ENCODE results near the gene RABGAP1L. TPM values are rescaled to one million over a fixed set of nuclear protein-coding genes. Genes with fewer than 3 reads are reported as not detected.

RABGAP1L gene
- total RNA-seq, 4 donors from 2014 or later, result 70.5 to 100 (median 92.6) TPM

DNA sequence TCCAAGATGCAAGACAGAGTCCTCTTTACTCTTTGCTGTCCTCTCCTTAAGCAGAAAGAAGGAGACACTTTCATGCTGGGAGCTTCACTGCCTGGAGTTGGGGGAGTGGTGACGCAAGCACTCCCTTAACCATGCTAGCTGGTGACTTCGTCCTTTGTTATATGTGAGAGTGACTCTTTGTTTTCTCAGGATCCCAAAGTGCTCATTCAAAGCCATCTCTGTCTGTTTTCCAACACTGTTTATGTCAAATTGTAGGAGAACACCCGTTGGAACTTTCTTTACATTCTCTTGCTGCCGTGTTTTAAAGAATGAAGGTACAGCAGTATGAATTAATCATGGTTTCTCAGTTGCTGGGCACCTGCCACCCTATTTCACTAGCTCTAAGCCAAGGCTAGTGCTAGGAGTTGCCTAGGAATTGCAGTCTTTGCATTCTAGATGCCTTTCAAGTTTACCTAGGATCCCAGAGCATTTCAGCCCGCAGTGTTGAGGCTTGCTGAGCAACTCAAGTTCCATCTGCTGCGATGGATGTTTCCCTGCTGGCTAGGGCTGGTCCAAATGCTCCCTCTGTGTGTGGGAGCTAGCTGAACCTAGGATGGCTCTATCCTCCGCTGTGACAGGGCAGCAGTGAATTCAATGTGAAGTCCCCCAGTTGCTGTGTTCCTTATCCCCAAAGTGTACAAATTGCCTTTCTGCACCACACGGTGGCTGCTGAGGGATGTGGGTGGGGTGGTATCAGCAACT lies 205.8 kb downstream of the RABGAP1L start:
- Histone ChIP-seq H3K27me3 (no peaks in the 10 kb centered on the region), H3K9me3 (no peaks in the 10 kb centered on the region), H3K36me3 (no peaks in the 10 kb centered on the region), H3K4me3 (replicated peaks in 1 of 3) (no peak overlapping the region), H3K27ac (no peak overlapping the region), H3K4me1 (no peaks in the 10 kb centered on the region)
- no peak for DNase-seq
- WGBS, 2 donors, result 91 to 92% methylated on average over 8 of the region's 8 CpGs
- intact Hi-C loops (cut with DNase I), result no loop called here
- TF ChIP-seq POLR2A (IDR thresholded peaks at IDR 0.05), result no peak
- TF ChIP-seq, protein P1, sequence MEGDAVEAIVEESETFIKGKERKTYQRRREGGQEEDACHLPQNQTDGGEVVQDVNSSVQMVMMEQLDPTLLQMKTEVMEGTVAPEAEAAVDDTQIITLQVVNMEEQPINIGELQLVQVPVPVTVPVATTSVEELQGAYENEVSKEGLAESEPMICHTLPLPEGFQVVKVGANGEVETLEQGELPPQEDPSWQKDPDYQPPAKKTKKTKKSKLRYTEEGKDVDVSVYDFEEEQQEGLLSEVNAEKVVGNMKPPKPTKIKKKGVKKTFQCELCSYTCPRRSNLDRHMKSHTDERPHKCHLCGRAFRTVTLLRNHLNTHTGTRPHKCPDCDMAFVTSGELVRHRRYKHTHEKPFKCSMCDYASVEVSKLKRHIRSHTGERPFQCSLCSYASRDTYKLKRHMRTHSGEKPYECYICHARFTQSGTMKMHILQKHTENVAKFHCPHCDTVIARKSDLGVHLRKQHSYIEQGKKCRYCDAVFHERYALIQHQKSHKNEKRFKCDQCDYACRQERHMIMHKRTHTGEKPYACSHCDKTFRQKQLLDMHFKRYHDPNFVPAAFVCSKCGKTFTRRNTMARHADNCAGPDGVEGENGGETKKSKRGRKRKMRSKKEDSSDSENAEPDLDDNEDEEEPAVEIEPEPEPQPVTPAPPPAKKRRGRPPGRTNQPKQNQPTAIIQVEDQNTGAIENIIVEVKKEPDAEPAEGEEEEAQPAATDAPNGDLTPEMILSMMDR (IDR thresholded peaks at IDR 0.05), result no peak

DNA sequence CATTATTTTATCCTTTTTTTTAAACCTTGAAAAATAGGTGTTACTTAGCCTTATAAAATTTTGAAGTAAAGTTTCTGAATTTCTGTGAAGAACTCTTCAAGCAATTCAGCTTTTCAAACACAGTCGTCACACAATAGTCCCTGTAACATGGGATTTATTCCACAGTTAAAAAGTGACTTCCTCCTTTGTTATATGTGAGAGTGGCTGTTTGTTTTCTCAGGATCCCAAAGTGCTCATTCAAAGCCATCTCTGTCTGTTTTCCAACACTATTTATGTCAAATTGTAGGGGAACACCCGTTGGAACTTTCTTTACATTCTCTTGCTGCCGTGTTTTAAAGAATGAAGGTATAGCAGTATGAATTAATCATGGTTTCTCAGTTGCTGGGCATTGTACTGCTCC lies 207.6 kb downstream of the RABGAP1L start:
- Histone ChIP-seq H3K4me3 (replicated peaks in 1 of 3) (no peak overlapping the region), H3K27ac (no peak overlapping the region), H3K9me3 (no peaks in the 10 kb centered on the region), H3K36me3 (no peaks in the 10 kb centered on the region), H3K27me3 (no peaks in the 10 kb centered on the region), H3K4me1 (no peaks in the 10 kb centered on the region)
- intact Hi-C loops (cut with DNase I), result no loop called here
- TF ChIP-seq POLR2A (IDR thresholded peaks at IDR 0.05), result no peak
- TF ChIP-seq, protein P1 (IDR thresholded peaks at IDR 0.05), result no peak
- DNase-seq, result no peak
- WGBS, 2 donors, result 45 to 53% methylated on average over 3 of the region's 3 CpGs

DNA sequence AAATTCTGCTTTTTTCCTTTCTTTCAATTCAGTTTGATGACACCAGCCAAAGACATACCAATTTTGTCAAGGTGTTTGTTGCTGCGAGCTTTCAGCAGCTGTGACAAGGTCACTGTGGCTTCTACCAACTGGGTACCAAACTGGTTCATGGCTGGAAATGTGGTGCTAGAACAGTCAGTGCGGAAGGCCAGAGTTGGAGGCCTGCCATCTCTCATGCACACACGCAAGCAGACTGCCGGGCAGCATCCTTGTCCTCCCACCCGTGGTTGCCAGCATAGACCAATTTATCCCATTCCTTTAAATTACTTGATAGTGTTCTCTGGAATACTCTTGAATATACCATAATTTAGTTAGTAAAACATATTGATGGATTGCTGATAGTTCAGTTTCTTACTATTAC lies 208.6 kb downstream of the RABGAP1L start:
- intact Hi-C loops (cut with DNase I), result no loop called here
- Histone ChIP-seq H3K9me3 (no peaks in the 10 kb centered on the region), H3K4me1 (no peaks in the 10 kb centered on the region), H3K4me3 (replicated peaks in 1 of 3) (no peak overlapping the region), H3K27ac (no peak overlapping the region), H3K36me3 (no peaks in the 10 kb centered on the region), H3K27me3 (no peaks in the 10 kb centered on the region)
- 93 to 95% methylated on average over 5 of the region's 5 CpGs for WGBS, 2 donors
- TF ChIP-seq, protein P1 (IDR thresholded peaks at IDR 0.05), result no peak
- TF ChIP-seq POLR2A (IDR thresholded peaks at IDR 0.05), result no peak
- no peak for DNase-seq

DNA sequence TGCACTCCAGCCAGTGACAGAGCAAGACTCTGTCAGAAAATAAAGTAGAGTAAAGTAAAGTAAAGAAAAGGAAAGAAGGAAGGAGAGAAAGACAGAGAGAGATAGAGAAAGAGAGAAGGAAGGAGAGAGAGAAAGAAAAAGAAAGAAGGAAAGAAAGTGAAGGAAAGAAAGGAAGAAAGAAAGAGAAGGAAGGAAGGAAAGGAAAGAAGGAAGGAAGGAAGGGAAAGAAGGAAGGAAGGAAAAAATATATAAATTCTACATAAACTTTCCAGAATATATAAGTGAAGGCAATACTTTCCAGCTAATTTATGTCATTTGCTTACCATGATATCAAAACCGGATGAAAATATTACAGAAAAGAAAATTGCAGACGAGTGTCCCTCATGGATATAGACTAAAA lies 216.7 kb downstream of the RABGAP1L start:
- no peak for TF ChIP-seq POLR2A (IDR thresholded peaks at IDR 0.05)
- TF ChIP-seq, protein P1 (IDR thresholded peaks at IDR 0.05), result no peak
- 93 to 94% methylated on average over 2 of the region's 2 CpGs for WGBS, 2 donors
- no peak overlapping the region for H3K27ac ChIP-seq

DNA sequence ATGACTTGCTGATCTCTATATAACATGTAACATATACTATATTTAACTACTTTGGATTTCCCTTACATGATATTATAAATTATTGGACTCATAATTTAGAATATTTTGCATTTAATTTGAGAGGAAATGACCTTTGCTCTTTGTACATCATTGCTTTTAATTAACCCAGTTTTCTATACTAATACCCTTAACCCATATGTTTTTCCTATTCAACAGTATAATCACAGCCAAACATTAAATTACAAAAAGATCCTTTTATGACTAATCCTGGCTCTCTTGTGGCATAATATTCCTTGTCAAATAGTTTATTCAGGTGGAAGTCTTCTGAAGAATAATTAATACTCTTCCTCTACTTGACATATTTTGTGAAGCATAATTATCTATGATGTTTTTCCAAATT lies 232.4 kb downstream of the RABGAP1L start:
- Histone ChIP-seq H3K27me3 (no peaks in the 10 kb centered on the region), H3K4me3 (replicated peaks in 1 of 3) (no peak overlapping the region), H3K36me3 (no peaks in the 10 kb centered on the region), H3K9me3 (no peaks in the 10 kb centered on the region), H3K4me1 (no peaks in the 10 kb centered on the region), H3K27ac (no peak overlapping the region)
- DNase-seq, result no peak
- TF ChIP-seq POLR2A (IDR thresholded peaks at IDR 0.05), result no peak
- TF ChIP-seq, protein P1 (IDR thresholded peaks at IDR 0.05), result no peak
- intact Hi-C loops (cut with DNase I), result no loop called here

More for the DNA sequence above, 216.7 kb downstream of the RABGAP1L start:
- no peaks in the 10 kb centered on the region for H3K27me3 ChIP-seq
- H3K4me3 ChIP-seq (replicated peaks in 1 of 3), result no peak overlapping the region
- no peaks in the 10 kb centered on the region for H3K36me3 ChIP-seq
- no peak for DNase-seq
- no peaks in the 10 kb centered on the region for H3K9me3 ChIP-seq
- intact Hi-C loops (cut with DNase I), result no loop called here
- no peaks in the 10 kb centered on the region for H3K4me1 ChIP-seq

Measured in thyroid gland (tissue), 4 donors.